ENCODE data around the gene ABCG1. TPM values are rescaled to one million over a fixed set of nuclear protein-coding genes. Genes with fewer than 3 reads are reported as not detected.

The ABCG1 gene
- polyA plus RNA-seq, 1 donor from 2014 or later, result 14.2 TPM

GRCh38 chr21:42247716-42248115 is 28.8 kb downstream of the ABCG1 start:
- H2AFZ ChIP-seq (ENCODE audit: low read depth, low read length), result no peak overlapping the region
- no peaks in the 10 kb centered on the region for H3K79me2 ChIP-seq (replicated peaks; ENCODE audit: insufficient read depth, low read length)
- no peak overlapping the region for H3K4me3 ChIP-seq (ENCODE audit: low read length)
- no peaks in the 10 kb centered on the region for H3K9me2 ChIP-seq (ENCODE audit: insufficient read depth, low read length)
- H3K27ac ChIP-seq (ENCODE audit: low read length), result no peak overlapping the region
- no peaks in the 10 kb centered on the region for H3K9me3 ChIP-seq (ENCODE audit: low read length)
- H3K9ac ChIP-seq (ENCODE audit: low read length), result no peak overlapping the region
- no peak for TF ChIP-seq RAD21 (conservative IDR thresholded peaks at IDR 0.05)
- TF ChIP-seq EP300 (conservative IDR thresholded peaks at IDR 0.05; ENCODE audit: poor library complexity, severe bottlenecking), result no peak
- no peaks in the 10 kb centered on the region for H3K36me3 ChIP-seq (ENCODE audit: insufficient read depth, low read length)
- no peaks in the 10 kb centered on the region for H4K20me1 ChIP-seq (ENCODE audit: insufficient read depth)
- H3K4me2 ChIP-seq (ENCODE audit: low read length), result no peak overlapping the region
- no peaks in the 10 kb centered on the region for H3F3A ChIP-seq (ENCODE audit: insufficient read depth, low read length, poor library complexity, severe bottlenecking)
- H3K27me3 ChIP-seq (ENCODE audit: insufficient read depth, low read depth, low read length), result no peaks in the 10 kb centered on the region

- TF ChIP-seq CTCF (IDR thresholded peaks at IDR 0.05; ENCODE audit: poor library complexity, severe bottlenecking) (no peak), MXI1 (conservative IDR thresholded peaks at IDR 0.05; ENCODE audit: poor library complexity, severe bottlenecking) (no peak), REST (IDR thresholded peaks at IDR 0.05; ENCODE audit: borderline replicate concordance) (no peak), POLR2AphosphoS5 (IDR thresholded peaks at IDR 0.05) (no peak)
- Histone ChIP-seq H3K27me3 (ENCODE audit: insufficient read depth, low read depth, low read length) (no peaks in the 10 kb centered on the region), H3K9me2 (ENCODE audit: insufficient read depth, low read length) (no peaks in the 10 kb centered on the region), H4K20me1 (ENCODE audit: insufficient read depth) (no peaks in the 10 kb centered on the region), H3K9me3 (ENCODE audit: low read length) (no peaks in the 10 kb centered on the region), H2AFZ (ENCODE audit: low read depth, low read length) (no peak overlapping the region), H3K9ac (ENCODE audit: low read length) (no peak overlapping the region), H3K4me3 (ENCODE audit: low read length) (no peak overlapping the region), H3F3A (ENCODE audit: insufficient read depth, low read length, poor library complexity, severe bottlenecking) (no peaks in the 10 kb centered on the region), H3K4me2 (ENCODE audit: low read length) (no peak overlapping the region), H3K27ac (ENCODE audit: low read length) (no peak overlapping the region), H3K79me2 (replicated peaks; ENCODE audit: insufficient read depth, low read length) (no peaks in the 10 kb centered on the region), H3K36me3 (ENCODE audit: insufficient read depth, low read length) (no peaks in the 10 kb centered on the region)
Observed at GRCh38 chr21:42248241-42248640, 29.3 kb downstream of the ABCG1 start.

- Histone ChIP-seq H2AFZ (ENCODE audit: low read depth, low read length) (no peak overlapping the region), H3K9ac (ENCODE audit: low read length) (no peak overlapping the region), H3F3A (ENCODE audit: insufficient read depth, low read length, poor library complexity, severe bottlenecking) (no peaks in the 10 kb centered on the region), H3K9me3 (ENCODE audit: low read length) (no peaks in the 10 kb centered on the region), H3K27me3 (ENCODE audit: insufficient read depth, low read depth, low read length) (no peaks in the 10 kb centered on the region), H4K20me1 (ENCODE audit: insufficient read depth) (no peaks in the 10 kb centered on the region), H3K4me2 (ENCODE audit: low read length) (no peak overlapping the region), H3K27ac (ENCODE audit: low read length) (no peak overlapping the region), H3K36me3 (ENCODE audit: insufficient read depth, low read length) (no peaks in the 10 kb centered on the region), H3K4me3 (ENCODE audit: low read length) (no peak overlapping the region), H3K9me2 (ENCODE audit: insufficient read depth, low read length) (no peaks in the 10 kb centered on the region), H3K79me2 (replicated peaks; ENCODE audit: insufficient read depth, low read length) (no peaks in the 10 kb centered on the region)
- no peak for TF ChIP-seq TAF1 (IDR thresholded peaks at IDR 0.05; ENCODE audit: low read depth)
- no peak for TF ChIP-seq EP300 (conservative IDR thresholded peaks at IDR 0.05; ENCODE audit: poor library complexity, severe bottlenecking)
- TF ChIP-seq EZH2 (IDR thresholded peaks at IDR 0.05; ENCODE audit: borderline replicate concordance, insufficient read depth, low read length, poor library complexity, severe bottlenecking), result no peak
- no peak for TF ChIP-seq REST (IDR thresholded peaks at IDR 0.05; ENCODE audit: borderline replicate concordance)
- no peak for TF ChIP-seq RAD21 (conservative IDR thresholded peaks at IDR 0.05)
- no peak for TF ChIP-seq POLR2AphosphoS5 (IDR thresholded peaks at IDR 0.05)
- TF ChIP-seq SMC3 (conservative IDR thresholded peaks at IDR 0.05; ENCODE audit: poor library complexity), result no peak
- TF ChIP-seq CTCF (IDR thresholded peaks at IDR 0.05; ENCODE audit: poor library complexity, severe bottlenecking), result no peak
Observed at GRCh38 chr21:42248783-42249597, 30.1 kb downstream of the ABCG1 start.
